SKM-1 treated with dmso at 0.1 percent for 144 hours (cell line): ENCODE results near the gene ZDHHC7.

ENCODE experiments used
- DNase-seq: peaks from one replicate; lab custom pipeline; 2025; ENCODE audit not compliant: unreplicated experiment; lab: John Stamatoyannopoulos, UW

The ZDHHC7 gene

GRCh38 chr16:85025781-85026653 lies 14.7 kb upstream of the ZDHHC7 start:
- DNase-seq = peak; percentile 73

- DNase-seq = no peak
Measured at GRCh38 chr16:85019659-85020245, 8.4 kb upstream of the ZDHHC7 start.

GRCh38 chr16:85018529-85019236 lies 7.3 kb upstream of the ZDHHC7 start:
- DNase-seq = no peak

- no peak for DNase-seq
Measured at GRCh38 chr16:85017633-85018032, 6.3 kb upstream of the ZDHHC7 start.

- DNase-seq = peak; percentile 71
Measured at GRCh38 chr16:85017151-85017550, 5.8 kb upstream of the ZDHHC7 start.

- no peak for DNase-seq
Measured at GRCh38 chr16:85015481-85016187, 4.3 kb upstream of the ZDHHC7 start.

GRCh38 chr16:85014311-85014710 lies 3.0 kb upstream of the ZDHHC7 start:
- no peak for DNase-seq

GRCh38 chr16:85011846-85012284 lies 530 bp upstream of the ZDHHC7 start:
- no peak for DNase-seq

- no peak for DNase-seq
Measured at GRCh38 chr16:85010446-85010930, 847 bp downstream of the ZDHHC7 start.

GRCh38 chr16:85008271-85008670 lies 3.1 kb downstream of the ZDHHC7 start:
- DNase-seq = no peak

GRCh38 chr16:85007496-85008214 lies 3.7 kb downstream of the ZDHHC7 start:
- no peak for DNase-seq

GRCh38 chr16:85006639-85007038 lies 4.7 kb downstream of the ZDHHC7 start:
- DNase-seq = no peak

- DNase-seq = no peak
Measured at GRCh38 chr16:85005285-85006069, 5.9 kb downstream of the ZDHHC7 start.

- no peak for DNase-seq
Measured at GRCh38 chr16:85004587-85005205, 6.6 kb downstream of the ZDHHC7 start.

- no peak for DNase-seq
Measured at GRCh38 chr16:85003725-85004586, 7.4 kb downstream of the ZDHHC7 start.

- DNase-seq = no peak
Measured at GRCh38 chr16:85003076-85003475, 8.3 kb downstream of the ZDHHC7 start.

- no peak for DNase-seq
Measured at GRCh38 chr16:85002608-85003007, 8.7 kb downstream of the ZDHHC7 start.

GRCh38 chr16:85002099-85002541 lies 9.2 kb downstream of the ZDHHC7 start:
- no peak for DNase-seq
